WTC11 (cell line): ENCODE data around the gene RPL10A. TPM values are rescaled to one million over a fixed set of nuclear protein-coding genes. Genes with fewer than 3 reads are reported as not detected.
A peak's percentile ranks its signal among the peaks of the same experiment; 100 is the strongest.

Experiments
- ATAC-seq: fragments of 200-7000 bp; cut with Tn5 transposase; 2 replicates; pipeline ENCODE4 v1.10.0; 2021; ENCODE audit warnings: mild to moderate bottlenecking, moderate library complexity
- CTCF ChIA-PET: fragments of 300-600 bp; sonication (Branson Sonifier 250); formaldehyde crosslinking; loops from one replicate; lab custom pipeline; 2021; ENCODE audit warnings: antibody characterized with exemption; lab: Charles Lee
- POLR2A ChIA-PET: fragments of 350-600 bp; sonication (Branson Sonifier 250); formaldehyde crosslinking; loops from one replicate; lab custom pipeline; 2021; ENCODE audit warnings: antibody characterized with exemption; lab: Charles Lee
- DNase-seq: peaks from one replicate; pipeline ENCODE4 v3.0.0; 2021; ENCODE audit warnings: low spot score
- H3K27ac Mint-ChIP-seq: 2 replicates; pipeline ENCODE4 v1.8.0; 2021; ENCODE audit warnings: mixed read lengths
- H3K27me3 Mint-ChIP-seq: 2 replicates; pipeline ENCODE4 v1.8.0; 2021; ENCODE audit warnings: low read depth, mild to moderate bottlenecking, moderate library complexity, mixed read lengths
- H3K36me3 Mint-ChIP-seq: 2 replicates; pipeline ENCODE4 v1.8.0; 2021; ENCODE audit warnings: mixed read lengths
- H3K4me1 Mint-ChIP-seq: 2 replicates; pipeline ENCODE4 v1.8.0; 2022; ENCODE audit warnings: mixed read lengths
- H3K4me3 Mint-ChIP-seq: 2 replicates; pipeline ENCODE4 v1.8.0; 2021; ENCODE audit warnings: mild to moderate bottlenecking, moderate library complexity, mixed read lengths
- H3K9me3 Mint-ChIP-seq: 2 replicates; pipeline ENCODE4 v1.8.0; 2021; ENCODE audit warnings: mixed read lengths
- CREB1 ChIP-seq: sonication (generic); formaldehyde crosslinking; IDR thresholded peaks from 2 replicates; pipeline ENCODE4 v1.8.0; 2023; ENCODE audit warnings: mild to moderate bottlenecking, missing genetic modification reagents
- JAZF1 ChIP-seq: fragments of 250-450 bp; sonication (Bioruptor Pico); IDR thresholded peaks from 2 replicates; pipeline ENCODE4 v1.9.0; 2021; ENCODE audit warnings: moderate library complexity, mild to moderate bottlenecking, inconsistent platforms
- NFYB ChIP-seq: sonication (generic); formaldehyde crosslinking; conservative IDR thresholded peaks from 2 replicates; pipeline ENCODE4 v1.8.0; 2022; ENCODE audit warnings: low read depth, missing genetic modification reagents
- OVOL2 ChIP-seq: fragments of 250-450 bp; sonication (Bioruptor Pico); IDR thresholded peaks from 2 replicates; pipeline ENCODE4 v1.9.0; 2021; ENCODE audit warnings: mild to moderate bottlenecking, borderline replicate concordance
- SMAD4 ChIP-seq: sonication (generic); formaldehyde crosslinking; IDR thresholded peaks from 2 replicates; pipeline ENCODE4 v1.8.0; 2022; ENCODE audit warnings: mild to moderate bottlenecking, missing genetic modification reagents
- TP53 ChIP-seq: sonication (generic); formaldehyde crosslinking; IDR thresholded peaks from 2 replicates; pipeline ENCODE4 v1.8.1; 2023; ENCODE audit warnings: mild to moderate bottlenecking, missing genetic modification reagents
- ZNF263 ChIP-seq: sonication (generic); formaldehyde crosslinking; IDR thresholded peaks from 2 replicates; pipeline ENCODE4 v1.8.1; 2022; ENCODE audit warnings: low read depth, mild to moderate bottlenecking, moderate library complexity, missing genetic modification reagents
- total RNA-seq: library from RNA; stranded (reverse); gene quantifications from 3 replicates; pipeline ENCODE4 v1.2.3, GENCODE V29; 2021
- TF ChIP-seq, protein P1 (sequence below): sonication (generic); formaldehyde crosslinking; conservative IDR thresholded peaks from 2 replicates; pipeline ENCODE4 v1.8.1; 2023; ENCODE audit warnings: mild to moderate bottlenecking, low read depth, missing genetic modification reagents, moderate library complexity
- TF ChIP-seq, protein P2 (sequence below): sonication (generic); formaldehyde crosslinking; IDR thresholded peaks from 2 replicates; pipeline ENCODE4 v1.8.0; 2022; ENCODE audit warnings: mild to moderate bottlenecking, missing genetic modification reagents
- TF ChIP-seq, protein P3 (sequence below): sonication (generic); formaldehyde crosslinking; IDR thresholded peaks from 2 replicates; pipeline ENCODE4 v1.8.1; 2023; ENCODE audit warnings: mild to moderate bottlenecking, moderate library complexity, missing genetic modification reagents
- TF ChIP-seq, protein P4 (sequence below): sonication (generic); formaldehyde crosslinking; IDR thresholded peaks from 2 replicates; pipeline ENCODE4 v1.8.0; 2023; ENCODE audit warnings: mild to moderate bottlenecking, missing genetic modification reagents
- TF ChIP-seq, protein P5 (sequence below): sonication (generic); formaldehyde crosslinking; IDR thresholded peaks from 2 replicates; pipeline ENCODE4 v1.8.1; 2022; ENCODE audit warnings: mild to moderate bottlenecking, moderate library complexity, missing genetic modification reagents
- TF ChIP-seq, protein P6 (sequence below): fragments of 250-450 bp; sonication (Bioruptor Pico); IDR thresholded peaks from 2 replicates; pipeline ENCODE4 v1.8.0; 2021; ENCODE audit warnings: mild to moderate bottlenecking
- TF ChIP-seq, protein P7 (sequence below): sonication (generic); formaldehyde crosslinking; IDR thresholded peaks from 2 replicates; pipeline ENCODE4 v1.8.1; 2023; ENCODE audit warnings: mild to moderate bottlenecking, missing genetic modification reagents, moderate library complexity
- TF ChIP-seq, protein P8 (sequence below): sonication (generic); formaldehyde crosslinking; IDR thresholded peaks from 2 replicates; pipeline ENCODE4 v1.8.0; 2022; ENCODE audit warnings: missing genetic modification reagents

RPL10A gene
- total RNA-seq, 1 experiment from 2014 or later = 1,829 TPM

DNA sequence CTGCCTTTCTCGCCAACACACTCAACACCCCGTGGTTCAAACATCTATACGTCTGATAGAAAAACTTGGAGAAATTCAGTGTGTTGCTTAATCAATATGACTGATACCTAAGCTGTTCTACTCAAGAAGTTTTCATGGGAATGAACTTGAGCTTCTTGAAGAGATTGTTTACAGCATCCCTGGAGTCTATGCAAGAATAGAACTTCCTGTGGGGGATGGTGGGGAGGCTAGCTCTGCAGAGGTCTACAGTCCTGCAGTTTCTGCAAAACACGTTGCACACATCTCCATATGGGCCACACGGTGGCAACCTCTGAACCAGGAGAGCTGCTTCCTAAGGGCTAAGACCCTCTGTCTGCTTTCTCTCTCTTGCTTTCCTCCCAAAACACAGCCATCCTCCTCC lies 48.8 kb upstream of the RPL10A start:
- no peak overlapping the region for H3K27ac Mint-ChIP-seq
- H3K4me3 Mint-ChIP-seq = no peak overlapping the region
- peaks cover 19% of the 10 kb centered on the region for H3K4me1 Mint-ChIP-seq
- ChIA-PET POLR2A (interaction anchor here (0.9 kb wide), 1 partner anchor 33 kb away, joined by 3 read pairs; the partner anchor contains the start of gene FANCE), CTCF (interaction anchor here (0.6 to 2.5 kb wide), 11 partner anchors 9 to 123 kb away, joined by 3 to 38 read pairs (median 3); partner anchors contain the start of genes FANCE and PPARD)
- no peaks in the 10 kb centered on the region for H3K27me3 Mint-ChIP-seq
- no peak for DNase-seq
- peaks cover under 1% of the 10 kb centered on the region; the same call in 1 of the 2 replicates for H3K36me3 Mint-ChIP-seq
- ATAC-seq = peak; percentile 76
- TF ChIP-seq, protein P1, sequence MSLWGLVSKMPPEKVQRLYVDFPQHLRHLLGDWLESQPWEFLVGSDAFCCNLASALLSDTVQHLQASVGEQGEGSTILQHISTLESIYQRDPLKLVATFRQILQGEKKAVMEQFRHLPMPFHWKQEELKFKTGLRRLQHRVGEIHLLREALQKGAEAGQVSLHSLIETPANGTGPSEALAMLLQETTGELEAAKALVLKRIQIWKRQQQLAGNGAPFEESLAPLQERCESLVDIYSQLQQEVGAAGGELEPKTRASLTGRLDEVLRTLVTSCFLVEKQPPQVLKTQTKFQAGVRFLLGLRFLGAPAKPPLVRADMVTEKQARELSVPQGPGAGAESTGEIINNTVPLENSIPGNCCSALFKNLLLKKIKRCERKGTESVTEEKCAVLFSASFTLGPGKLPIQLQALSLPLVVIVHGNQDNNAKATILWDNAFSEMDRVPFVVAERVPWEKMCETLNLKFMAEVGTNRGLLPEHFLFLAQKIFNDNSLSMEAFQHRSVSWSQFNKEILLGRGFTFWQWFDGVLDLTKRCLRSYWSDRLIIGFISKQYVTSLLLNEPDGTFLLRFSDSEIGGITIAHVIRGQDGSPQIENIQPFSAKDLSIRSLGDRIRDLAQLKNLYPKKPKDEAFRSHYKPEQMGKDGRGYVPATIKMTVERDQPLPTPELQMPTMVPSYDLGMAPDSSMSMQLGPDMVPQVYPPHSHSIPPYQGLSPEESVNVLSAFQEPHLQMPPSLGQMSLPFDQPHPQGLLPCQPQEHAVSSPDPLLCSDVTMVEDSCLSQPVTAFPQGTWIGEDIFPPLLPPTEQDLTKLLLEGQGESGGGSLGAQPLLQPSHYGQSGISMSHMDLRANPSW (CRISPR knock-in tag) = no peak
- TF ChIP-seq SMAD4 (CRISPR knock-in tag) (no peak), JAZF1 (CRISPR knock-in tag) (no peak)
- TF ChIP-seq, protein P2, sequence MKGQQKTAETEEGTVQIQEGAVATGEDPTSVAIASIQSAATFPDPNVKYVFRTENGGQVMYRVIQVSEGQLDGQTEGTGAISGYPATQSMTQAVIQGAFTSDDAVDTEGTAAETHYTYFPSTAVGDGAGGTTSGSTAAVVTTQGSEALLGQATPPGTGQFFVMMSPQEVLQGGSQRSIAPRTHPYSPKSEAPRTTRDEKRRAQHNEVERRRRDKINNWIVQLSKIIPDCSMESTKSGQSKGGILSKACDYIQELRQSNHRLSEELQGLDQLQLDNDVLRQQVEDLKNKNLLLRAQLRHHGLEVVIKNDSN (CRISPR knock-in tag) = no peak
- H3K9me3 Mint-ChIP-seq = no peaks in the 10 kb centered on the region

DNA sequence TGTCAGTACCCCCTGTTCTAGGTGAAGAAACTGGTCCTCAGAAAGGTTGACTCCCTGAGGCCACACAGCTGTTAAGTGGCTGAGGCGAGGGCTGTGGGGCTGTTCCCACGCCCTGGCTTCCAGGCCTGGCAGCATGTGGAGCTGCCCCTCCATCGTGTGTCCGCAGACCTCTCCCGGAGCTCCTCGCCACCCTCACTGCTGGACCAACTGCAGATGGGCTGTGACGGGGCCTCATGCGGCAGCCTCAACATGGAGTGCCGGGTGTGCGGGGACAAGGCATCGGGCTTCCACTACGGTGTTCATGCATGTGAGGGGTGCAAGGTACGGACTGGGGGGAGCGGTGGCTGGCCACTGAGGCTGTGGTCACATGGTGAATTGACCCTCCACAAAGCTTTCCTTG lies 48.2 kb upstream of the RPL10A start:
- no peak for DNase-seq
- Mint-ChIP-seq H3K27ac (no peak overlapping the region), H3K9me3 (no peaks in the 10 kb centered on the region), H3K36me3 (peaks cover 5% of the 10 kb centered on the region; the same call in 1 of the 2 replicates), H3K4me1 (peaks cover 18% of the 10 kb centered on the region), H3K27me3 (no peaks in the 10 kb centered on the region), H3K4me3 (no peak overlapping the region)
- no peak for ATAC-seq
- ChIA-PET CTCF (interaction anchor here (0.6 to 2.5 kb wide), 10 partner anchors 10 to 124 kb away, joined by 3 to 38 read pairs (median 3); partner anchors contain the start of genes FANCE and PPARD), POLR2A (interaction anchor here (0.8 to 0.9 kb wide), 2 partner anchors 32 to 78 kb away, joined by 3 read pairs; partner anchors contain the start of genes FANCE and PPARD)
- TF ChIP-seq, protein P3, sequence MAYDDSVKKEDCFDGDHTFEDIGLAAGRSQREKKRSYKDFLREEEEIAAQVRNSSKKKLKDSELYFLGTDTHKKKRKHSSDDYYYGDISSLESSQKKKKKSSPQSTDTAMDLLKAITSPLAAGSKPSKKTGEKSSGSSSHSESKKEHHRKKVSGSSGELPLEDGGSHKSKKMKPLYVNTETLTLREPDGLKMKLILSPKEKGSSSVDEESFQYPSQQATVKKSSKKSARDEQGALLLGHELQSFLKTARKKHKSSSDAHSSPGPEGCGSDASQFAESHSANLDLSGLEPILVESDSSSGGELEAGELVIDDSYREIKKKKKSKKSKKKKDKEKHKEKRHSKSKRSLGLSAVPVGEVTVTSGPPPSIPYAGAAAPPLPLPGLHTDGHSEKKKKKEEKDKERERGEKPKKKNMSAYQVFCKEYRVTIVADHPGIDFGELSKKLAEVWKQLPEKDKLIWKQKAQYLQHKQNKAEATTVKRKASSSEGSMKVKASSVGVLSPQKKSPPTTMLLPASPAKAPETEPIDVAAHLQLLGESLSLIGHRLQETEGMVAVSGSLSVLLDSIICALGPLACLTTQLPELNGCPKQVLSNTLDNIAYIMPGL (CRISPR knock-in tag) = no peak
- no peak for TF ChIP-seq TP53
- no peak for TF ChIP-seq CREB1 (CRISPR knock-in tag)
- TF ChIP-seq NFYB (CRISPR knock-in tag) = no peak
- no peak for TF ChIP-seq OVOL2 (CRISPR knock-in tag)
- TF ChIP-seq, protein P4, sequence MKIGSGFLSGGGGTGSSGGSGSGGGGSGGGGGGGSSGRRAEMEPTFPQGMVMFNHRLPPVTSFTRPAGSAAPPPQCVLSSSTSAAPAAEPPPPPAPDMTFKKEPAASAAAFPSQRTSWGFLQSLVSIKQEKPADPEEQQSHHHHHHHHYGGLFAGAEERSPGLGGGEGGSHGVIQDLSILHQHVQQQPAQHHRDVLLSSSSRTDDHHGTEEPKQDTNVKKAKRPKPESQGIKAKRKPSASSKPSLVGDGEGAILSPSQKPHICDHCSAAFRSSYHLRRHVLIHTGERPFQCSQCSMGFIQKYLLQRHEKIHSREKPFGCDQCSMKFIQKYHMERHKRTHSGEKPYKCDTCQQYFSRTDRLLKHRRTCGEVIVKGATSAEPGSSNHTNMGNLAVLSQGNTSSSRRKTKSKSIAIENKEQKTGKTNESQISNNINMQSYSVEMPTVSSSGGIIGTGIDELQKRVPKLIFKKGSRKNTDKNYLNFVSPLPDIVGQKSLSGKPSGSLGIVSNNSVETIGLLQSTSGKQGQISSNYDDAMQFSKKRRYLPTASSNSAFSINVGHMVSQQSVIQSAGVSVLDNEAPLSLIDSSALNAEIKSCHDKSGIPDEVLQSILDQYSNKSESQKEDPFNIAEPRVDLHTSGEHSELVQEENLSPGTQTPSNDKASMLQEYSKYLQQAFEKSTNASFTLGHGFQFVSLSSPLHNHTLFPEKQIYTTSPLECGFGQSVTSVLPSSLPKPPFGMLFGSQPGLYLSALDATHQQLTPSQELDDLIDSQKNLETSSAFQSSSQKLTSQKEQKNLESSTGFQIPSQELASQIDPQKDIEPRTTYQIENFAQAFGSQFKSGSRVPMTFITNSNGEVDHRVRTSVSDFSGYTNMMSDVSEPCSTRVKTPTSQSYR (CRISPR knock-in tag) = no peak
- TF ChIP-seq, protein P5, sequence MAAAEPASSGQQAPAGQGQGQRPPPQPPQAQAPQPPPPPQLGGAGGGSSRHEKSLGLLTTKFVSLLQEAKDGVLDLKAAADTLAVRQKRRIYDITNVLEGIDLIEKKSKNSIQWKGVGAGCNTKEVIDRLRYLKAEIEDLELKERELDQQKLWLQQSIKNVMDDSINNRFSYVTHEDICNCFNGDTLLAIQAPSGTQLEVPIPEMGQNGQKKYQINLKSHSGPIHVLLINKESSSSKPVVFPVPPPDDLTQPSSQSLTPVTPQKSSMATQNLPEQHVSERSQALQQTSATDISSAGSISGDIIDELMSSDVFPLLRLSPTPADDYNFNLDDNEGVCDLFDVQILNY = no peak
- TF ChIP-seq, protein P6, sequence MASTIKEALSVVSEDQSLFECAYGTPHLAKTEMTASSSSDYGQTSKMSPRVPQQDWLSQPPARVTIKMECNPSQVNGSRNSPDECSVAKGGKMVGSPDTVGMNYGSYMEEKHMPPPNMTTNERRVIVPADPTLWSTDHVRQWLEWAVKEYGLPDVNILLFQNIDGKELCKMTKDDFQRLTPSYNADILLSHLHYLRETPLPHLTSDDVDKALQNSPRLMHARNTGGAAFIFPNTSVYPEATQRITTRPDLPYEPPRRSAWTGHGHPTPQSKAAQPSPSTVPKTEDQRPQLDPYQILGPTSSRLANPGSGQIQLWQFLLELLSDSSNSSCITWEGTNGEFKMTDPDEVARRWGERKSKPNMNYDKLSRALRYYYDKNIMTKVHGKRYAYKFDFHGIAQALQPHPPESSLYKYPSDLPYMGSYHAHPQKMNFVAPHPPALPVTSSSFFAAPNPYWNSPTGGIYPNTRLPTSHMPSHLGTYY (CRISPR knock-in tag) = no peak
- TF ChIP-seq, protein P7, sequence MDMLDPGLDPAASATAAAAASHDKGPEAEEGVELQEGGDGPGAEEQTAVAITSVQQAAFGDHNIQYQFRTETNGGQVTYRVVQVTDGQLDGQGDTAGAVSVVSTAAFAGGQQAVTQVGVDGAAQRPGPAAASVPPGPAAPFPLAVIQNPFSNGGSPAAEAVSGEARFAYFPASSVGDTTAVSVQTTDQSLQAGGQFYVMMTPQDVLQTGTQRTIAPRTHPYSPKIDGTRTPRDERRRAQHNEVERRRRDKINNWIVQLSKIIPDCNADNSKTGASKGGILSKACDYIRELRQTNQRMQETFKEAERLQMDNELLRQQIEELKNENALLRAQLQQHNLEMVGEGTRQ (CRISPR knock-in tag) = no peak
- TF ChIP-seq, protein P8, sequence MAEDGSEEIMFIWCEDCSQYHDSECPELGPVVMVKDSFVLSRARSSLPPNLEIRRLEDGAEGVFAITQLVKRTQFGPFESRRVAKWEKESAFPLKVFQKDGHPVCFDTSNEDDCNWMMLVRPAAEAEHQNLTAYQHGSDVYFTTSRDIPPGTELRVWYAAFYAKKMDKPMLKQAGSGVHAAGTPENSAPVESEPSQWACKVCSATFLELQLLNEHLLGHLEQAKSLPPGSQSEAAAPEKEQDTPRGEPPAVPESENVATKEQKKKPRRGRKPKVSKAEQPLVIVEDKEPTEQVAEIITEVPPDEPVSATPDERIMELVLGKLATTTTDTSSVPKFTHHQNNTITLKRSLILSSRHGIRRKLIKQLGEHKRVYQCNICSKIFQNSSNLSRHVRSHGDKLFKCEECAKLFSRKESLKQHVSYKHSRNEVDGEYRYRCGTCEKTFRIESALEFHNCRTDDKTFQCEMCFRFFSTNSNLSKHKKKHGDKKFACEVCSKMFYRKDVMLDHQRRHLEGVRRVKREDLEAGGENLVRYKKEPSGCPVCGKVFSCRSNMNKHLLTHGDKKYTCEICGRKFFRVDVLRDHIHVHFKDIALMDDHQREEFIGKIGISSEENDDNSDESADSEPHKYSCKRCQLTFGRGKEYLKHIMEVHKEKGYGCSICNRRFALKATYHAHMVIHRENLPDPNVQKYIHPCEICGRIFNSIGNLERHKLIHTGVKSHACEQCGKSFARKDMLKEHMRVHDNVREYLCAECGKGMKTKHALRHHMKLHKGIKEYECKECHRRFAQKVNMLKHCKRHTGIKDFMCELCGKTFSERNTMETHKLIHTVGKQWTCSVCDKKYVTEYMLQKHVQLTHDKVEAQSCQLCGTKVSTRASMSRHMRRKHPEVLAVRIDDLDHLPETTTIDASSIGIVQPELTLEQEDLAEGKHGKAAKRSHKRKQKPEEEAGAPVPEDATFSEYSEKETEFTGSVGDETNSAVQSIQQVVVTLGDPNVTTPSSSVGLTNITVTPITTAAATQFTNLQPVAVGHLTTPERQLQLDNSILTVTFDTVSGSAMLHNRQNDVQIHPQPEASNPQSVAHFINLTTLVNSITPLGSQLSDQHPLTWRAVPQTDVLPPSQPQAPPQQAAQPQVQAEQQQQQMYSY (CRISPR knock-in tag) = no peak
- no peak for TF ChIP-seq ZNF263 (CRISPR knock-in tag)
